Measurements from ENCODE around the gene KLHL26. TPM values are rescaled to one million over a fixed set of nuclear protein-coding genes. Genes with fewer than 3 reads are reported as not detected.

Gene KLHL26
- total and polyA plus RNA-seq, 2 of the 13 experiments (the other 11 are each of a cell fraction or from before 2014, with no cell fraction given): 1.5 to 1.7 TPM

- no peak for TF ChIP-seq KIAA2018 (CRISPR knock-in tag; IDR thresholded peaks at IDR 0.05; ENCODE audit: borderline replicate concordance)
- no peak for TF ChIP-seq HDAC6 (IDR thresholded peaks at IDR 0.05; ENCODE audit: low read depth, low read length)
- peak; percentile 34; the same call in 1 of the 2 replicates for TF ChIP-seq HIVEP1 (CRISPR knock-in tag; IDR thresholded peaks at IDR 0.05)
- peak; percentile 45; the same call in 1 of the 2 replicates for TF ChIP-seq ZNF331 (CRISPR knock-in tag; IDR thresholded peaks at IDR 0.05)
- TF ChIP-seq ZNF124 (CRISPR knock-in tag; IDR thresholded peaks at IDR 0.05): no peak
- no peak for TF ChIP-seq ZZZ3 (CRISPR knock-in tag; IDR thresholded peaks at IDR 0.05; ENCODE audit: borderline replicate concordance)
- TF ChIP-seq THAP7 (CRISPR knock-in tag; IDR thresholded peaks at IDR 0.05): no peak
- peak; percentile 82; the same call in 1 of the 2 replicates for TF ChIP-seq ZNF343 (CRISPR knock-in tag; IDR thresholded peaks at IDR 0.05)
- TF ChIP-seq TRIM24 (CRISPR knock-in tag; IDR thresholded peaks at IDR 0.05): no peak
- no peak for TF ChIP-seq ZEB1 (IDR thresholded peaks at IDR 0.05; ENCODE audit: insufficient replicate concordance, low read depth)
- TF ChIP-seq ZFP82 (CRISPR knock-in tag; IDR thresholded peaks at IDR 0.05; ENCODE audit: borderline replicate concordance): no peak
- TF ChIP-seq CTCF (CRISPR knock-in tag; IDR thresholded peaks at IDR 0.05): no peak; the same call in 1 of the 2 replicates
- TF ChIP-seq EP300 (IDR thresholded peaks at IDR 0.05; ENCODE audit: low read depth in 2 of 2, low read length in 2 of 2): peak in 1 of 2 experiments; percentile 70; a peak in 1 of 4 replicates
- peak; percentile 93 for TF ChIP-seq EP300 (CRISPR knock-in tag; IDR thresholded peaks at IDR 0.05; ENCODE audit: borderline replicate concordance)
- TF ChIP-seq ZFP41 (CRISPR knock-in tag; IDR thresholded peaks at IDR 0.05; ENCODE audit: borderline replicate concordance): no peak
- no peak; the same call in 1 of the 2 replicates for TF ChIP-seq CCDC6 (CRISPR knock-in tag; IDR thresholded peaks at IDR 0.05)
- TF ChIP-seq ZNF605 (CRISPR knock-in tag; IDR thresholded peaks at IDR 0.05): no peak
- no peak for TF ChIP-seq ZNF382 (CRISPR knock-in tag; IDR thresholded peaks at IDR 0.05; ENCODE audit: borderline replicate concordance)
These were observed 26.1 kb upstream of the KLHL26 start (continued) for GRCh38 chr19:18610556-18611326.
